HepG2 (cell line): ENCODE measurements around the gene CTSW. TPM values are rescaled to one million over a fixed set of nuclear protein-coding genes. Genes with fewer than 3 reads are reported as not detected.

Experiments
- HCFC1 ChIP-seq: fragments of 150-350 bp; IDR thresholded peaks from 2 replicates; pipeline ENCODE4 v1.6.1; 2014; ENCODE audit warnings: low read depth, low read length
- HDAC2 ChIP-seq: sonication (generic); formaldehyde crosslinking; IDR thresholded peaks from 2 replicates; pipeline ENCODE4 v1.4.0; 2020; ENCODE audit warnings: missing genetic modification reagents
- IRX3 ChIP-seq: sonication (generic); formaldehyde crosslinking; IDR thresholded peaks from 2 replicates; pipeline ENCODE4 v1.8.1; 2023; ENCODE audit warnings: mild to moderate bottlenecking, low read depth, missing genetic modification reagents, borderline replicate concordance
- LCORL ChIP-seq, 2 experiments: fragments of 450-650 bp in 1 of 2; sonication (generic) in 1 of 2; formaldehyde crosslinking in 1 of 2; IDR thresholded peaks; 2 replicates each; pipeline versions ENCODE4 v1.5.0 to v1.6.1; 2017 to 2020; ENCODE audit warnings: antibody characterized with exemption in 1 of 2, missing genetic modification reagents in 1 of 2
- MIXL1 ChIP-seq: IDR thresholded peaks from 2 replicates; pipeline ENCODE4 v1.6.1; 2016
- NR2C2 ChIP-seq: sonication (generic); formaldehyde crosslinking; IDR thresholded peaks from 2 replicates; pipeline ENCODE4 v1.4.0; 2020; ENCODE audit warnings: missing genetic modification reagents, mild to moderate bottlenecking, moderate library complexity, borderline replicate concordance
- RAD51 ChIP-seq: fragments of 450-650 bp; IDR thresholded peaks from 2 replicates; pipeline ENCODE4 v1.6.1; 2016; ENCODE audit warnings: borderline replicate concordance
- RARA ChIP-seq: IDR thresholded peaks from 2 replicates; pipeline ENCODE4 v1.6.1; 2016; ENCODE audit warnings: missing genetic modification reagents, missing compliant biosample characterization
- SIX4 ChIP-seq: sonication (generic); formaldehyde crosslinking; IDR thresholded peaks from 2 replicates; pipeline ENCODE4 v1.4.0; 2020; ENCODE audit warnings: missing genetic modification reagents
- SRSF4 ChIP-seq: fragments of 200-400 bp; formaldehyde crosslinking; IDR thresholded peaks from one replicate; pipeline ENCODE4 v1.6.1; 2018; ENCODE audit warnings: mild to moderate bottlenecking, low read depth, low read length, moderate library complexity; ENCODE audit not compliant: poor library complexity, severe bottlenecking
- TBL1XR1 ChIP-seq: fragments of 150-350 bp; IDR thresholded peaks from 2 replicates; pipeline ENCODE4 v1.6.1; 2014; ENCODE audit warnings: borderline replicate concordance, low read length; ENCODE audit not compliant: partially characterized antibody
- TBP ChIP-seq: sonication (generic); formaldehyde crosslinking; IDR thresholded peaks from 2 replicates; pipeline ENCODE4 v1.5.0; 2020; ENCODE audit warnings: missing genetic modification reagents
- ZFY ChIP-seq: sonication (generic); formaldehyde crosslinking; IDR thresholded peaks from 2 replicates; pipeline ENCODE4 v1.4.0; 2020; ENCODE audit warnings: missing genetic modification reagents
- ZNF138 ChIP-seq: sonication (generic); formaldehyde crosslinking; IDR thresholded peaks from 2 replicates; pipeline ENCODE4 v1.5.0; 2020; ENCODE audit warnings: mild to moderate bottlenecking, low read depth, missing genetic modification reagents
- ZNF343 ChIP-seq: sonication (generic); formaldehyde crosslinking; IDR thresholded peaks from 2 replicates; pipeline ENCODE4 v1.4.0; 2020; ENCODE audit warnings: mild to moderate bottlenecking, missing genetic modification reagents
- ZNF496 ChIP-seq: sonication (generic); formaldehyde crosslinking; IDR thresholded peaks from 2 replicates; pipeline ENCODE4 v1.8.1; 2023; ENCODE audit warnings: mild to moderate bottlenecking, moderate library complexity, missing genetic modification reagents; ENCODE audit not compliant: insufficient replicate concordance
- ZNF629 ChIP-seq: sonication (generic); formaldehyde crosslinking; conservative IDR thresholded peaks from 2 replicates; pipeline ENCODE4 v1.5.0; 2020; ENCODE audit warnings: missing genetic modification reagents
- polyA plus RNA-seq, 8 experiments: library from polyadenylated mRNA; depleted of rRNA in 3 of 8; stranded (reverse) in 7 of 8; unstranded in 1 of 8; fragments of >200 nt; fragmentation: Illumina TruSeq in 4 of 8; extraction: Trizol in 4 of 8; gene quantifications; 2 replicates each; pipeline versions ENCODE4 v1.2.1 to v1.2.3, GENCODE V29; 2011 to 2016; ENCODE audit warnings: low read depth in 4 of 8, missing spikeins in 1 of 8, mixed read lengths in 1 of 8; ENCODE audit not compliant: insufficient read depth in 1 of 8
- total RNA-seq, 5 experiments: library from RNA; depleted of rRNA; stranded (reverse); fragments of >200 nt; fragmentation: Illumina TruSeq; extraction: Trizol; gene quantifications; 2 replicates each; pipeline ENCODE4 v1.2.3, GENCODE V29; 2016; ENCODE audit warnings: low read depth in 1 of 5
- TF ChIP-seq, protein P1 (sequence below): sonication (generic); formaldehyde crosslinking; IDR thresholded peaks from 2 replicates; pipeline ENCODE4 v1.4.0; 2020; ENCODE audit warnings: missing genetic modification reagents, low read depth, mild to moderate bottlenecking, borderline replicate concordance
- TF ChIP-seq, protein P2 (sequence below): sonication (generic); formaldehyde crosslinking; IDR thresholded peaks from 2 replicates; pipeline ENCODE4 v1.4.0; 2020; ENCODE audit warnings: missing genetic modification reagents
- TF ChIP-seq, protein P3 (sequence below): sonication (generic); formaldehyde crosslinking; IDR thresholded peaks from 2 replicates; pipeline ENCODE4 v1.8.0; 2022; ENCODE audit warnings: mild to moderate bottlenecking, missing genetic modification reagents

The CTSW gene
- total and polyA plus RNA-seq, 2 of the 13 experiments (the other 11 are each of a cell fraction or from before 2014, with no cell fraction given), result 0.09 TPM; not detected in 1

DNA sequence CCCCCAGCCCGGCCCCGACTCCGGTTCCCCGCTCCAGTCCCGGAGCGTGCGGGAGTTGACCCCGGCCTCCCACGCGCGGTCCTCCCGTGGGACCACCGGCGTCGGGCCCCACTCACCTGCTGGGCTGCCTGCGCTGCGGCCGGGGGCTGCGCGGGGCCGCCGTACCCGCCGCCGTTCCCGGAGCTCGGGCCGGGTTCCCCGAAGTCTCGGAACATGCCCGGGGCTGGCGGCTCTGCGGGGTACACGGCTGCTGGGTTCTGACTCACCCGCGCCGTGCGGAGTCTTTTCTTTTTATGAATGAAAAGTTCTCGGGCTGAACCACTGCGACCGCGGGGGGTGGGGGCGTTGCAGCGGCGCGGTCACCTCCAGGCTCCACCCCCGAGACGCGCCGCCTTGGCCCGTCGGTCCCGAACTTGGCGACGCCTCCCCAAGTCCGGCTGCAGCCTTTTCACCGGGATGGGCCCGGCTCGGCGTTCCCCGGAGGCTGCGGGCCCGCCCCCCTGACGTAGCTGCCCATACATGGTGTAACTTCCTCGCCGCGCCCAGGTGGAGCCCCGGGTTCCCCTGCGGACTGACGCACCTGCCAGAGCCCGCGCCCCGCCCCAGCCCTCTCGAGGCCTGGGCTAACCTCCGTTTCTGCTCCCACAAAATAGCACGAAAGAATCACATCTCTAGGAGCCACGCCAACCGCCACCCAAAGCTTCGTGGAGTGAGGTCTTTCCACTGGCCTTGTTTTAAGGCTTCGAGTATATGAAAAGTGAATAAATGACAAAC, 20.7 kb downstream of the CTSW start, which contains the start of gene FOSL1 (continued):
- TF ChIP-seq, protein P1, sequence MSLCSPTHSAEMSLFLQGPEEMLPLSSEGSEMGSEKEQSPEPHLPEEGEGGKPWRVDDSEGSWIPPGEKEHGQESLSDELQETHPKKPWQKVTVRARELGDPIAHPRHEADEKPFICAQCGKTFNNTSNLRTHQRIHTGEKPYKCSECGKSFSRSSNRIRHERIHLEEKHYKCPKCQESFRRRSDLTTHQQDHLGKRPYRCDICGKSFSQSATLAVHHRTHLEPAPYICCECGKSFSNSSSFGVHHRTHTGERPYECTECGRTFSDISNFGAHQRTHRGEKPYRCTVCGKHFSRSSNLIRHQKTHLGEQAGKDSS (CRISPR knock-in tag), result no peak
- 0 out of 2 replicates have a peak, but pooled peaks have one; percentile 46 for TF ChIP-seq HDAC2 (CRISPR knock-in tag)
- no peak for TF ChIP-seq SIX4 (CRISPR knock-in tag)
- no peak for TF ChIP-seq IRX3 (CRISPR knock-in tag)
- no peak for TF ChIP-seq ZNF629 (CRISPR knock-in tag)
- no peak for TF ChIP-seq TBL1XR1
- TF ChIP-seq, protein P2, sequence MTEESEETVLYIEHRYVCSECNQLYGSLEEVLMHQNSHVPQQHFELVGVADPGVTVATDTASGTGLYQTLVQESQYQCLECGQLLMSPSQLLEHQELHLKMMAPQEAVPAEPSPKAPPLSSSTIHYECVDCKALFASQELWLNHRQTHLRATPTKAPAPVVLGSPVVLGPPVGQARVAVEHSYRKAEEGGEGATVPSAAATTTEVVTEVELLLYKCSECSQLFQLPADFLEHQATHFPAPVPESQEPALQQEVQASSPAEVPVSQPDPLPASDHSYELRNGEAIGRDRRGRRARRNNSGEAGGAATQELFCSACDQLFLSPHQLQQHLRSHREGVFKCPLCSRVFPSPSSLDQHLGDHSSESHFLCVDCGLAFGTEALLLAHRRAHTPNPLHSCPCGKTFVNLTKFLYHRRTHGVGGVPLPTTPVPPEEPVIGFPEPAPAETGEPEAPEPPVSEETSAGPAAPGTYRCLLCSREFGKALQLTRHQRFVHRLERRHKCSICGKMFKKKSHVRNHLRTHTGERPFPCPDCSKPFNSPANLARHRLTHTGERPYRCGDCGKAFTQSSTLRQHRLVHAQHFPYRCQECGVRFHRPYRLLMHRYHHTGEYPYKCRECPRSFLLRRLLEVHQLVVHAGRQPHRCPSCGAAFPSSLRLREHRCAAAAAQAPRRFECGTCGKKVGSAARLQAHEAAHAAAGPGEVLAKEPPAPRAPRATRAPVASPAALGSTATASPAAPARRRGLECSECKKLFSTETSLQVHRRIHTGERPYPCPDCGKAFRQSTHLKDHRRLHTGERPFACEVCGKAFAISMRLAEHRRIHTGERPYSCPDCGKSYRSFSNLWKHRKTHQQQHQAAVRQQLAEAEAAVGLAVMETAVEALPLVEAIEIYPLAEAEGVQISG (CRISPR knock-in tag), result peak; percentile 36; the same call in 1 of the 2 replicates
- no peak for TF ChIP-seq MIXL1 (CRISPR knock-in tag)
- 0 out of 2 replicates have a peak, but pooled peaks have one; percentile 38 for TF ChIP-seq ZFY (CRISPR knock-in tag)
- TF ChIP-seq ZNF343 (CRISPR knock-in tag), result no peak
- no peak for TF ChIP-seq LCORL (IDR thresholded peaks at IDR 0.05)
- no peak for TF ChIP-seq LCORL (CRISPR knock-in tag; IDR thresholded peaks at IDR 0.05)
- TF ChIP-seq ZNF496 (CRISPR knock-in tag), result no peak
- TF ChIP-seq ZNF138, result no peak
- peak; percentile 58; the same call in 1 of the 2 replicates for TF ChIP-seq RARA (CRISPR knock-in tag)
- TF ChIP-seq HCFC1, result no peak
- TF ChIP-seq RAD51, result no peak
- no peak for TF ChIP-seq NR2C2 (CRISPR knock-in tag)
- TF ChIP-seq, protein P3, sequence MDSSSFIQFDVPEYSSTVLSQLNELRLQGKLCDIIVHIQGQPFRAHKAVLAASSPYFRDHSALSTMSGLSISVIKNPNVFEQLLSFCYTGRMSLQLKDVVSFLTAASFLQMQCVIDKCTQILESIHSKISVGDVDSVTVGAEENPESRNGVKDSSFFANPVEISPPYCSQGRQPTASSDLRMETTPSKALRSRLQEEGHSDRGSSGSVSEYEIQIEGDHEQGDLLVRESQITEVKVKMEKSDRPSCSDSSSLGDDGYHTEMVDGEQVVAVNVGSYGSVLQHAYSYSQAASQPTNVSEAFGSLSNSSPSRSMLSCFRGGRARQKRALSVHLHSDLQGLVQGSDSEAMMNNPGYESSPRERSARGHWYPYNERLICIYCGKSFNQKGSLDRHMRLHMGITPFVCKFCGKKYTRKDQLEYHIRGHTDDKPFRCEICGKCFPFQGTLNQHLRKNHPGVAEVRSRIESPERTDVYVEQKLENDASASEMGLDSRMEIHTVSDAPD (CRISPR knock-in tag), result 0 out of 2 replicates have a peak, but pooled peaks have one; percentile 35
- TF ChIP-seq SRSF4, result no peak
- no peak for TF ChIP-seq TBP (CRISPR knock-in tag)
